SK-N-MC (cell line): ENCODE results near the gene MFSD12.
"Not testable (repeated sequence)": the region's sequence is repeated elsewhere in the genome, so short reads cannot be mapped to it uniquely, and the experiment has no call there.

Source experiments
- DNase-seq: peaks from one replicate; pipeline ENCODE4 v3.0.0-alpha.2; 2011; ENCODE audit warnings: low read depth, low spot score
- H3K27ac ChIP-seq: fragments of 200-600 bp; sonication (generic); 2 replicates; pipeline ENCODE4 v1.5.1; 2016; ENCODE audit warnings: mixed run types
- H3K36me3 ChIP-seq: fragments of 200-600 bp; sonication (generic); 2 replicates; pipeline ENCODE4 v1.6.1; 2017; ENCODE audit warnings: antibody characterized with exemption, low read length, mixed read lengths; ENCODE audit not compliant: insufficient read depth
- H3K4me3 ChIP-seq: fragments of 200-600 bp; sonication (generic); 2 replicates; pipeline ENCODE4 v1.5.1; 2016
- H3K9ac ChIP-seq: fragments of 200-600 bp; sonication (generic); 2 replicates; pipeline ENCODE4 v1.8.0; 2017; ENCODE audit warnings: mixed run types, mixed read lengths; ENCODE audit not compliant: insufficient read length
- H3K9me3 ChIP-seq: fragments of 200-600 bp; sonication (generic); 2 replicates; pipeline ENCODE4 v1.6.1; 2017; ENCODE audit warnings: low read depth, mild to moderate bottlenecking, antibody characterized with exemption, low read length, moderate library complexity, mixed read lengths
- EZH2 ChIP-seq: fragments of 200-600 bp; sonication (generic); IDR thresholded peaks from one replicate; pipeline ENCODE4 v1.6.1; 2017; ENCODE audit warnings: antibody characterized with exemption
- FOXP2 ChIP-seq: optimal IDR thresholded peaks from 2 replicates; pipeline ENCODE3; 2011; ENCODE audit warnings: mild to moderate bottlenecking, moderate library complexity; ENCODE audit not compliant: insufficient read depth; ENCODE audit errors: extremely low read length, control extremely low read depth
- POLR2AphosphoS5 ChIP-seq: IDR thresholded peaks from 2 replicates; pipeline ENCODE4 v1.6.1; 2012; ENCODE audit warnings: mild to moderate bottlenecking, low read depth, low read length, borderline replicate concordance

The MFSD12 gene

GRCh38 chr19:3586707-3587346 is 29.4 kb upstream of the MFSD12 start:
- H3K27ac ChIP-seq = no peak overlapping the region
- no peaks in the 10 kb centered on the region for H3K9me3 ChIP-seq
- TF ChIP-seq FOXP2 (no peak), EZH2 (no peak), POLR2AphosphoS5 (no peak)
- H3K4me3 ChIP-seq = no peak overlapping the region
- H3K9ac ChIP-seq = no peak overlapping the region
- no peaks in the 10 kb centered on the region for H3K36me3 ChIP-seq
- DNase-seq = no peak

GRCh38 chr19:3586127-3586626 is 28.8 kb upstream of the MFSD12 start:
- no peaks in the 10 kb centered on the region for H3K36me3 ChIP-seq
- no peak overlapping the region for H3K27ac ChIP-seq
- H3K9me3 ChIP-seq = no peaks in the 10 kb centered on the region
- no peak for TF ChIP-seq POLR2AphosphoS5
- TF ChIP-seq EZH2 = no peak
- no peak for TF ChIP-seq FOXP2
- H3K9ac ChIP-seq = no peak overlapping the region
- H3K4me3 ChIP-seq = peak overlapping the region; percentile 74
- no peak for DNase-seq

GRCh38 chr19:3585301-3586126 is 28.1 kb upstream of the MFSD12 start, which contains the start of gene GIPC3:
Gene GIPC3 (plus strand): TSS chr19:3585478. CDS start chr19:3585598, 120 bp downstream.
- H3K36me3 ChIP-seq = no peaks in the 10 kb centered on the region
- no peak within 1 kb of the TSS for H3K9ac ChIP-seq
- H3K27ac ChIP-seq = no peak within 1 kb of the TSS
- TF ChIP-seq FOXP2 (no peak), EZH2 (no peak), POLR2AphosphoS5 (no peak)
- peak within 1 kb of the TSS; percentile 74 for H3K4me3 ChIP-seq
- no peak for DNase-seq
- H3K9me3 ChIP-seq = no peaks in the 10 kb centered on the region

GRCh38 chr19:3584036-3584802 is 26.8 kb upstream of the MFSD12 start:
- H3K27ac ChIP-seq, H3K4me3 ChIP-seq, H3K9me3 ChIP-seq, H3K9ac ChIP-seq, H3K36me3 ChIP-seq, DNase-seq: not testable (repeated sequence)

- H3K9me3 ChIP-seq, H3K36me3 ChIP-seq, DNase-seq, H3K9ac ChIP-seq, H3K4me3 ChIP-seq, H3K27ac ChIP-seq: not testable (repeated sequence)
These were observed 24.4 kb upstream of the MFSD12 start for GRCh38 chr19:3581792-3582191.

- DNase-seq = no peak
- H3K9me3 ChIP-seq = no peaks in the 10 kb centered on the region
- no peak overlapping the region for H3K4me3 ChIP-seq
- H3K27ac ChIP-seq = no peak overlapping the region
- no peak overlapping the region for H3K9ac ChIP-seq
- TF ChIP-seq FOXP2 (no peak), POLR2AphosphoS5 (no peak), EZH2 (no peak)
- H3K36me3 ChIP-seq = peaks cover 13% of the 10 kb centered on the region; the same call in 1 of the 2 replicates
These were observed 23.0 kb upstream of the MFSD12 start for GRCh38 chr19:3580156-3580934.

- Histone ChIP-seq H3K9ac (no peak overlapping the region), H3K36me3 (peaks cover 25% of the 10 kb centered on the region; the same call in 1 of the 2 replicates), H3K4me3 (no peak overlapping the region), H3K27ac (no peak overlapping the region), H3K9me3 (no peaks in the 10 kb centered on the region)
- TF ChIP-seq FOXP2 (no peak), EZH2 (no peak), POLR2AphosphoS5 (no peak)
- no peak for DNase-seq
These were observed 21.0 kb upstream of the MFSD12 start for GRCh38 chr19:3578390-3578789.
